HepG2 (cell line): ENCODE measurements around the gene PRELID1. TPM values are rescaled to one million over a fixed set of nuclear protein-coding genes. Genes with fewer than 3 reads are reported as not detected.

ENCODE experiments used
- ATAC-seq: fragments of 200-7000 bp; cut with Tn5 transposase; 3 replicates; pipeline ENCODE4 v1.9.1; 2020; ENCODE audit warnings: mild to moderate bottlenecking, moderate library complexity
- BruUV-seq: library from RNA; stranded (reverse); fragments of 400-500 nt; replicated peaks from 2 replicates; lab custom pipeline; 2021; lab: Mats Ljungman, UMichigan
- CTCF ChIA-PET: fragments of 300-600 bp; formaldehyde crosslinking; extraction: SDS; loops from one replicate; lab custom pipeline; 2021; ENCODE audit warnings: low total read pairs, inconsistent platforms, low intra/inter-chr PET ratio; lab: Yijun Ruan, JAX
- POLR2A ChIA-PET: fragments of 350-600 bp; sonication (Branson Sonifier 250); formaldehyde crosslinking; loops from one replicate; lab custom pipeline; 2020; ENCODE audit warnings: antibody characterized with exemption, inconsistent platforms; lab: Yijun Ruan, JAX
- DNase-seq: peaks from one replicate; pipeline ENCODE4 v3.0.0-alpha.2; 2015; ENCODE audit warnings: low spot score
- FAIRE-seq: peaks from 3 replicates; lab custom pipeline; 2011; peaks lifted over from hg19 to GRCh38; lab: Jason Lieb, UNC
- H2AFZ ChIP-seq: one replicate; pipeline ENCODE4 v1.6.1; 2011; ENCODE audit warnings: low read length, inconsistent platforms
- H3K27ac ChIP-seq: fragments of 300-600 bp; 3 replicates; pipeline ENCODE4 v1.8.0; 2011; ENCODE audit warnings: mixed run types, mild to moderate bottlenecking, mixed read lengths, low read length, inconsistent platforms; ENCODE audit not compliant: insufficient read depth; ENCODE audit errors: extremely low read length
- H3K27me3 ChIP-seq, 2 experiments: fragments of 200-600 bp in 1 of 2; 2 replicates in 1 of 2; 3 replicates in 1 of 2; pipeline versions ENCODE4 v1.6.0 to v1.8.0; 2011; ENCODE audit warnings: low read length in 2 of 2, mild to moderate bottlenecking in 2 of 2, moderate library complexity in 2 of 2, inconsistent platforms in 1 of 2; ENCODE audit not compliant: insufficient read depth in 2 of 2, control insufficient read depth in 1 of 2
- H3K36me3 ChIP-seq, 2 experiments: fragments of 200-600 bp in 1 of 2; replicated peaks in 1 of 2; 2 replicates in 1 of 2; 3 replicates in 1 of 2; pipeline versions ENCODE4 v1.5.1 to v1.8.0; 2011; ENCODE audit warnings: low read length in 2 of 2, inconsistent platforms in 1 of 2; ENCODE audit not compliant: insufficient read depth in 2 of 2, control insufficient read depth in 1 of 2
- H3K4me1 ChIP-seq: 2 replicates; pipeline ENCODE4 v1.5.1; 2012; ENCODE audit warnings: low read length, inconsistent platforms; ENCODE audit not compliant: insufficient read depth
- H3K4me2 ChIP-seq: 2 replicates; pipeline ENCODE4 v1.6.0; 2011; ENCODE audit warnings: low read depth, low read length, inconsistent platforms
- H3K4me3 ChIP-seq, 3 experiments: fragments of 200-600 bp in 1 of 3; sonication (generic), shearing (Covaris generic) in 1 of 3; replicated peaks in 1 of 3; 2 replicates each; pipeline ENCODE4 v1.5.1; 2011 to 2016; ENCODE audit warnings: low read length in 3 of 3, inconsistent platforms in 2 of 3, low read depth in 2 of 3, mild to moderate bottlenecking in 2 of 3, control low read depth in 1 of 3, mixed read lengths in 1 of 3; ENCODE audit not compliant: insufficient read depth in 1 of 3
- H3K79me2 ChIP-seq: one replicate; pipeline ENCODE4 v1.6.1; 2011; ENCODE audit warnings: low read length, inconsistent platforms; ENCODE audit not compliant: insufficient read depth
- H3K9ac ChIP-seq: 2 replicates; pipeline ENCODE4 v1.6.0; 2011; ENCODE audit warnings: mild to moderate bottlenecking, low read depth, low read length, inconsistent platforms; ENCODE audit not compliant: insufficient read depth
- H3K9me3 ChIP-seq: 2 replicates; pipeline ENCODE4 v1.5.1; 2012; ENCODE audit warnings: mild to moderate bottlenecking, low read length
- H4K20me1 ChIP-seq: 2 replicates; pipeline ENCODE4 v1.6.0; 2011; ENCODE audit warnings: inconsistent platforms, mild to moderate bottlenecking, low read length, moderate library complexity; ENCODE audit not compliant: insufficient read depth
- AGO2 ChIP-seq: fragments of 200-400 bp; formaldehyde crosslinking; optimal IDR thresholded peaks from 2 replicates; pipeline ENCODE3; 2017; ENCODE audit warnings: mild to moderate bottlenecking, low read depth, low read length, moderate library complexity
- BRD4 ChIP-seq: sonication (generic); formaldehyde crosslinking; IDR thresholded peaks from 2 replicates; pipeline ENCODE4 v1.4.0; 2020; ENCODE audit warnings: missing genetic modification reagents
- FOXO1 ChIP-seq: sonication (generic); formaldehyde crosslinking; IDR thresholded peaks from 2 replicates; pipeline ENCODE4 v1.4.0; 2020; ENCODE audit warnings: missing genetic modification reagents
- HHEX ChIP-seq: IDR thresholded peaks from 2 replicates; pipeline ENCODE4 v1.6.1; 2016; ENCODE audit warnings: control low read depth
- LCORL ChIP-seq, 2 experiments: fragments of 450-650 bp in 1 of 2; sonication (generic) in 1 of 2; formaldehyde crosslinking in 1 of 2; IDR thresholded peaks; 2 replicates each; pipeline versions ENCODE4 v1.5.0 to v1.6.1; 2017 to 2020; ENCODE audit warnings: antibody characterized with exemption in 1 of 2, missing genetic modification reagents in 1 of 2
- MAFF ChIP-seq: IDR thresholded peaks from 2 replicates; pipeline ENCODE4 v1.6.1; 2011; ENCODE audit warnings: low read depth, low read length, improper control_type of control experiment
- MNT ChIP-seq: fragments of 450-650 bp; IDR thresholded peaks from 2 replicates; pipeline ENCODE4 v1.6.1; 2016
- NFRKB ChIP-seq: fragments of 450-650 bp; IDR thresholded peaks from 2 replicates; pipeline ENCODE4 v1.6.1; 2017
- ZNF619 ChIP-seq: sonication (generic); formaldehyde crosslinking; IDR thresholded peaks from 2 replicates; pipeline ENCODE4 v1.4.0; 2020; ENCODE audit warnings: mild to moderate bottlenecking, missing genetic modification reagents
- WGBS: methylation state at CpG from one replicate; pipeline ENCODE4 v1.1.6; 2017; ENCODE audit warnings: low lambda C conversion rate; 5-methylcytosine and 5-hydroxymethylcytosine counted together
- in situ Hi-C: cut with HindIII; loops from 2 replicates; pipeline ENCODE4 v1.10.0; 2017; ENCODE audit warnings: low pct_unique_long_range_greater_than_20kb; ENCODE audit not compliant: extremely low pct_ligation_motif_present
- intact Hi-C: fragments of 100-400 bp; cut with micrococcal nuclease; formaldehyde crosslinking; loops from one replicate; pipeline ENCODE4 v1.10.0; 2022; ENCODE audit not compliant: unreplicated experiment
- polyA plus RNA-seq, 8 experiments: library from polyadenylated mRNA; depleted of rRNA in 3 of 8; stranded (reverse) in 7 of 8; unstranded in 1 of 8; fragments of >200 nt; fragmentation: Illumina TruSeq in 4 of 8; extraction: Trizol in 4 of 8; gene quantifications; 2 replicates each; pipeline versions ENCODE4 v1.2.1 to v1.2.3, GENCODE V29; 2011 to 2016; ENCODE audit warnings: low read depth in 4 of 8, missing spikeins in 1 of 8, mixed read lengths in 1 of 8; ENCODE audit not compliant: insufficient read depth in 1 of 8
- total RNA-seq, 5 experiments: library from RNA; depleted of rRNA; stranded (reverse); fragments of >200 nt; fragmentation: Illumina TruSeq; extraction: Trizol; gene quantifications; 2 replicates each; pipeline ENCODE4 v1.2.3, GENCODE V29; 2016; ENCODE audit warnings: low read depth in 1 of 5

PRELID1 gene
- total and polyA plus RNA-seq, 2 of the 13 experiments (the other 11 are each of a cell fraction or from before 2014, with no cell fraction given) = 250 to 271 TPM

DNA sequence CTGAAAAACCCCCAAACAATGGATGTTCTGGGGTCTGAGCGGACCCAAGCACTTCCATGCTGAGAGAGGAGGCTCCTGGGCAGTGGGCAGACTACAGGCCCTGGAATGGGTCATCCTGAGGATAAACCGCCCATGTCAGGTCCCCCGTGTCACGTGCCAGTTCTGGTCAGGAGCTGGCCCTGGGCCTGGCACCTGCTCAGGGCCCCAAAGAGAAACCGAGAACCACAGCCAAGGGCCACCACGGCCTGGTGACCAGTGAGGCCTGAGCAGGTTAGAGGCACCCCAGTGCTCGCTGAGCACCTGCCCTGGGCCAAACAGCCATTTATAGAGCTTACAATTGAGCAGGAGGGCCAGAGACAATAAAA, 32.1 kb downstream of the PRELID1 start:
- H3K4me1 ChIP-seq = no peaks in the 10 kb centered on the region
- H3K4me2 ChIP-seq = no peak overlapping the region
- intact Hi-C loops = loop anchor here (1.0 to 2.0 kb wide), 2 partner anchors 17 to 23 kb away; no protein-coding TSS in a partner anchor
- no peak for DNase-seq
- peaks cover 42 to 88% of the 10 kb centered on the region in 2 experiments for H3K36me3 ChIP-seq
- ATAC-seq = no peak
- BruUV-seq = no TSS peak
- no peak overlapping the region for H3K9ac ChIP-seq
- H3K9me3 ChIP-seq = no peaks in the 10 kb centered on the region
- no peak overlapping the region for H3K4me3 ChIP-seq
- H3K27ac ChIP-seq = no peak overlapping the region
- H3K27me3 ChIP-seq = no peaks in the 10 kb centered on the region
- H3K79me2 ChIP-seq = peaks cover 6% of the 10 kb centered on the region
- 97% methylated on average over 7 of the region's 7 CpGs for WGBS
- no peak overlapping the region for H2AFZ ChIP-seq
- FAIRE-seq = no peak
- CTCF ChIA-PET = interaction anchor here (1.2 to 2.9 kb wide), 4 partner anchors 18 to 222 kb away, joined by 3 to 38 read pairs (median 6); no protein-coding TSS in a partner anchor
- no peak for TF ChIP-seq BRD4 (CRISPR knock-in tag)
- TF ChIP-seq NFRKB = no peak
- TF ChIP-seq ZNF619 = no peak
- peak; percentile 24 for TF ChIP-seq AGO2
- TF ChIP-seq MNT = no peak
- TF ChIP-seq LCORL (IDR thresholded peaks at IDR 0.05) = no peak
- no peak for TF ChIP-seq LCORL (CRISPR knock-in tag; IDR thresholded peaks at IDR 0.05)
- no peak for TF ChIP-seq FOXO1
- TF ChIP-seq MAFF = no peak
- TF ChIP-seq HHEX (CRISPR knock-in tag) = no peak
- in situ Hi-C loops = no loop called here
- POLR2A ChIA-PET = interaction anchor here (1.0 to 1.1 kb wide), 3 partner anchors 10 to 249 kb away, joined by 3 read pairs; partner anchors contain the start of gene FGFR4
- H4K20me1 ChIP-seq = 0 out of 2 replicates have a peak, but pooled peaks cover 3% of the 10 kb centered on the region
